HG03097 (cell line): ENCODE results near the gene TCEAL6.
"Not testable (repeated sequence)": the region's sequence is repeated elsewhere in the genome, so short reads cannot be mapped to it uniquely, and the experiment has no call there.

Source experiments
- ATAC-seq: cut with Tn5 transposase; IDR thresholded peaks from one replicate; pipeline ENCODE4 v1.9.1; 2021; ENCODE audit not compliant: unreplicated experiment, low FRiP score

Gene TCEAL6

GRCh38 chrX:102142274-102142673, at the start of gene TCEAL6:
Gene TCEAL6, minus strand, starts transcription at chrX:102142481.
- ATAC-seq = not testable (repeated sequence)

GRCh38 chrX:102185967-102186720, 43.9 kb upstream of the TCEAL6 start:
- no peak for ATAC-seq

- ATAC-seq = peak; percentile 88
These were observed 13.5 kb upstream of the TCEAL6 start, which contains the start of gene BEX5 for GRCh38 chrX:102155806-102156179. Gene BEX5, minus strand, starts transcription at chrX:102155977. Its CDS starts 1,712 bp downstream, at chrX:102154265.

- ATAC-seq = peak; percentile 31
These were observed 12.9 kb upstream of the TCEAL6 start for GRCh38 chrX:102154900-102155805.

GRCh38 chrX:102154218-102154860, 12.1 kb upstream of the TCEAL6 start:
- no peak for ATAC-seq

GRCh38 chrX:102141631-102142030, 650 bp downstream of the TCEAL6 start:
- ATAC-seq = not testable (repeated sequence)

GRCh38 chrX:102140876-102141275, 1.4 kb downstream of the TCEAL6 start:
- not testable (repeated sequence) for ATAC-seq

- no peak for ATAC-seq
These were observed 4.2 kb downstream of the TCEAL6 start for GRCh38 chrX:102138064-102138463.

GRCh38 chrX:102129473-102129872, 12.8 kb downstream of the TCEAL6 start:
- ATAC-seq = no peak

GRCh38 chrX:102126863-102127262, 15.4 kb downstream of the TCEAL6 start:
- ATAC-seq = no peak

GRCh38 chrX:102126080-102126818, 16.0 kb downstream of the TCEAL6 start:
- ATAC-seq = not testable (repeated sequence)

GRCh38 chrX:102125436-102125835, 16.8 kb downstream of the TCEAL6 start, which contains the start of gene TCEAL2:
Gene TCEAL2, plus strand, starts transcription at chrX:102125679. Its CDS starts 1,152 bp downstream, at chrX:102126831.
- not testable (repeated sequence) for ATAC-seq

- not testable (repeated sequence) for ATAC-seq
These were observed 17.3 kb downstream of the TCEAL6 start for GRCh38 chrX:102125014-102125413.

- no peak for ATAC-seq
These were observed 26.5 kb downstream of the TCEAL6 start for GRCh38 chrX:102115748-102116147.

GRCh38 chrX:102113367-102113766, 28.9 kb downstream of the TCEAL6 start:
- ATAC-seq = no peak
